ENCODE data around the gene CPNE4.

CPNE4 gene

GRCh38 chr3:131847966-131848510 is 186.8 kb downstream of the CPNE4 start:
- no peaks in the 10 kb centered on the region for H3K36me3 Mint-ChIP-seq
- no peak overlapping the region for H3K4me3 Mint-ChIP-seq
- H3K4me1 Mint-ChIP-seq: no peaks in the 10 kb centered on the region
- no peak for DNase-seq
- no peaks in the 10 kb centered on the region for H3K27me3 Mint-ChIP-seq
- no peak overlapping the region for H3K27ac Mint-ChIP-seq
- H3K9me3 Mint-ChIP-seq: no peaks in the 10 kb centered on the region
- no peak for ATAC-seq (replicated peaks)

- DNase-seq (no peak), ATAC-seq (replicated peaks) (no peak)
- no peaks in the 10 kb centered on the region for H3K27me3 Mint-ChIP-seq
- H3K9me3 Mint-ChIP-seq: no peaks in the 10 kb centered on the region
- H3K4me3 Mint-ChIP-seq: no peak overlapping the region
- H3K27ac Mint-ChIP-seq: no peak overlapping the region
- H3K4me1 Mint-ChIP-seq: no peaks in the 10 kb centered on the region
- H3K36me3 Mint-ChIP-seq: no peaks in the 10 kb centered on the region
Measured at GRCh38 chr3:131846296-131846924, 188.4 kb downstream of the CPNE4 start.

GRCh38 chr3:131843174-131843573 is 191.6 kb downstream of the CPNE4 start:
- Mint-ChIP-seq H3K27me3 (no peaks in the 10 kb centered on the region), H3K4me3 (no peak overlapping the region), H3K27ac (no peak overlapping the region), H3K4me1 (no peaks in the 10 kb centered on the region), H3K36me3 (no peaks in the 10 kb centered on the region), H3K9me3 (no peaks in the 10 kb centered on the region)
- ATAC-seq (replicated peaks): no peak
- DNase-seq: no peak

- H3K4me3 Mint-ChIP-seq: no peak overlapping the region
- DNase-seq (no peak), ATAC-seq (replicated peaks) (no peak)
- no peak overlapping the region for H3K27ac Mint-ChIP-seq
- no peaks in the 10 kb centered on the region for H3K4me1 Mint-ChIP-seq
- H3K36me3 Mint-ChIP-seq: no peaks in the 10 kb centered on the region
- H3K9me3 Mint-ChIP-seq: no peaks in the 10 kb centered on the region
- H3K27me3 Mint-ChIP-seq: no peaks in the 10 kb centered on the region
Measured at GRCh38 chr3:131840156-131840797, 194.5 kb downstream of the CPNE4 start.

GRCh38 chr3:131835906-131836305 is 198.9 kb downstream of the CPNE4 start:
- Mint-ChIP-seq H3K4me1 (no peaks in the 10 kb centered on the region), H3K36me3 (no peaks in the 10 kb centered on the region), H3K27me3 (no peaks in the 10 kb centered on the region), H3K27ac (no peak overlapping the region), H3K4me3 (no peak overlapping the region), H3K9me3 (no peaks in the 10 kb centered on the region)
- ATAC-seq (replicated peaks) (no peak), DNase-seq (no peak)

- Mint-ChIP-seq H3K4me3 (no peak overlapping the region), H3K27ac (no peak overlapping the region), H3K27me3 (no peaks in the 10 kb centered on the region), H3K4me1 (no peaks in the 10 kb centered on the region), H3K36me3 (no peaks in the 10 kb centered on the region), H3K9me3 (peaks cover 0 to 4% of the 10 kb centered on the region in 2 donors)
- DNase-seq (no peak), ATAC-seq (replicated peaks) (no peak)
Measured at GRCh38 chr3:131831608-131832007, 203.2 kb downstream of the CPNE4 start.

GRCh38 chr3:131821191-131821762 is 213.5 kb downstream of the CPNE4 start:
- Mint-ChIP-seq H3K36me3 (no peaks in the 10 kb centered on the region), H3K27ac (no peak overlapping the region), H3K27me3 (no peaks in the 10 kb centered on the region), H3K4me1 (no peaks in the 10 kb centered on the region), H3K9me3 (no peaks in the 10 kb centered on the region), H3K4me3 (no peak overlapping the region)
- no peak for ATAC-seq (replicated peaks)
- DNase-seq: no peak

GRCh38 chr3:131819381-131820055 is 215.3 kb downstream of the CPNE4 start:
- DNase-seq (no peak), ATAC-seq (replicated peaks) (no peak)
- Mint-ChIP-seq H3K4me3 (no peak overlapping the region), H3K27ac (no peak overlapping the region), H3K4me1 (no peaks in the 10 kb centered on the region), H3K27me3 (no peaks in the 10 kb centered on the region), H3K9me3 (no peaks in the 10 kb centered on the region), H3K36me3 (no peaks in the 10 kb centered on the region)

GRCh38 chr3:131812433-131812832 is 222.4 kb downstream of the CPNE4 start:
- Mint-ChIP-seq H3K27ac (no peak overlapping the region), H3K4me3 (no peak overlapping the region), H3K27me3 (no peaks in the 10 kb centered on the region), H3K9me3 (no peaks in the 10 kb centered on the region), H3K4me1 (no peaks in the 10 kb centered on the region), H3K36me3 (no peaks in the 10 kb centered on the region)
- DNase-seq: no peak
- ATAC-seq (replicated peaks): no peak

- ATAC-seq (replicated peaks): no peak
- DNase-seq: no peak
- H3K4me3 Mint-ChIP-seq: no peak overlapping the region
- no peaks in the 10 kb centered on the region for H3K9me3 Mint-ChIP-seq
- H3K27me3 Mint-ChIP-seq: peaks cover 0 to 5% of the 10 kb centered on the region in 2 donors
- H3K36me3 Mint-ChIP-seq: no peaks in the 10 kb centered on the region
- H3K4me1 Mint-ChIP-seq: peaks cover 0 to 4% of the 10 kb centered on the region in 2 donors
- H3K27ac Mint-ChIP-seq: no peak overlapping the region
Measured at GRCh38 chr3:131811481-131811880, 223.3 kb downstream of the CPNE4 start.

- Mint-ChIP-seq H3K4me3 (no peak overlapping the region), H3K27me3 (peaks cover 5 to 9% of the 10 kb centered on the region in 2 donors), H3K9me3 (no peaks in the 10 kb centered on the region), H3K27ac (no peak overlapping the region), H3K36me3 (no peaks in the 10 kb centered on the region), H3K4me1 (peaks cover 0 to 4% of the 10 kb centered on the region in 2 donors)
- DNase-seq: no peak
- no peak for ATAC-seq (replicated peaks)
Measured at GRCh38 chr3:131807822-131808221, 227.0 kb downstream of the CPNE4 start.

- H3K27ac Mint-ChIP-seq: no peak overlapping the region
- DNase-seq: no peak
- peaks cover 0 to 4% of the 10 kb centered on the region in 2 donors for H3K4me1 Mint-ChIP-seq
- H3K4me3 Mint-ChIP-seq: no peak overlapping the region
- H3K27me3 Mint-ChIP-seq: peaks cover 5 to 14% of the 10 kb centered on the region in 2 donors
- no peaks in the 10 kb centered on the region for H3K36me3 Mint-ChIP-seq
- ATAC-seq (replicated peaks): no peak
- H3K9me3 Mint-ChIP-seq: no peaks in the 10 kb centered on the region
Measured at GRCh38 chr3:131806736-131807135, 228.1 kb downstream of the CPNE4 start.

GRCh38 chr3:131804565-131805133 is 230.2 kb downstream of the CPNE4 start:
- Mint-ChIP-seq H3K4me3 (no peak overlapping the region), H3K36me3 (no peaks in the 10 kb centered on the region), H3K9me3 (no peaks in the 10 kb centered on the region), H3K27me3 (peaks cover 6 to 14% of the 10 kb centered on the region in 2 donors), H3K4me1 (peaks cover 0 to 4% of the 10 kb centered on the region in 2 donors), H3K27ac (no peak overlapping the region)
- ATAC-seq (replicated peaks) (no peak), DNase-seq (no peak)

GRCh38 chr3:131803113-131803512 is 231.7 kb downstream of the CPNE4 start:
- H3K36me3 Mint-ChIP-seq: no peaks in the 10 kb centered on the region
- ATAC-seq (replicated peaks): no peak
- H3K27ac Mint-ChIP-seq: no peak overlapping the region
- no peak overlapping the region for H3K4me3 Mint-ChIP-seq
- DNase-seq: no peak
- peaks cover 2 to 4% of the 10 kb centered on the region in 2 donors for H3K4me1 Mint-ChIP-seq
- H3K27me3 Mint-ChIP-seq: peaks cover 10 to 14% of the 10 kb centered on the region in 2 donors
- no peaks in the 10 kb centered on the region for H3K9me3 Mint-ChIP-seq

Data from stimulated activated naive B cell treated with anti-CD40 and anti-IgM and Interleukin-4, amounts not matched to agents 10 μg/mL and 1 μg/mL and 100 μg/mL, for 72 hours (primary cell).